SHP77 (cell line): ENCODE data around the gene ARHGAP32.
"Not testable (repeated sequence)": the region's sequence is repeated elsewhere in the genome, so short reads cannot be mapped to it uniquely, and the experiment has no call there.

Experiments used
- DNase-seq, 2 experiments: peaks; one replicate each; lab custom pipeline; 2025; lab: John Stamatoyannopoulos, UW

ARHGAP32 gene

GRCh38 chr11:128929991-128930390, 262.1 kb downstream of the ARHGAP32 start:
- no peak for DNase-seq

- no peak for DNase-seq
These were observed 262.7 kb downstream of the ARHGAP32 start for GRCh38 chr11:128929468-128929867.

GRCh38 chr11:128928400-128928799, 263.7 kb downstream of the ARHGAP32 start:
- no peak for DNase-seq

- DNase-seq, result no peak
These were observed 264.3 kb downstream of the ARHGAP32 start for GRCh38 chr11:128927683-128928336.

GRCh38 chr11:128927108-128927461, 265.0 kb downstream of the ARHGAP32 start:
- no peak for DNase-seq

- DNase-seq, result no peak
These were observed 265.6 kb downstream of the ARHGAP32 start for GRCh38 chr11:128926437-128927107.

GRCh38 chr11:128926000-128926399, 266.1 kb downstream of the ARHGAP32 start:
- DNase-seq, result no peak

GRCh38 chr11:128925250-128925600, 266.9 kb downstream of the ARHGAP32 start:
- no peak for DNase-seq

GRCh38 chr11:128924510-128925249, 267.4 kb downstream of the ARHGAP32 start:
- no peak for DNase-seq

GRCh38 chr11:128924104-128924503, 268.0 kb downstream of the ARHGAP32 start:
- no peak for DNase-seq

- DNase-seq, result no peak
These were observed 270.3 kb downstream of the ARHGAP32 start for GRCh38 chr11:128921793-128922192.

GRCh38 chr11:128920666-128921065, 271.5 kb downstream of the ARHGAP32 start:
- DNase-seq, result no peak

GRCh38 chr11:128919635-128920034, 272.5 kb downstream of the ARHGAP32 start:
- not testable (repeated sequence) for DNase-seq

- no peak for DNase-seq
These were observed 272.9 kb downstream of the ARHGAP32 start for GRCh38 chr11:128919216-128919615.

- no peak for DNase-seq
These were observed 274.9 kb downstream of the ARHGAP32 start for GRCh38 chr11:128917144-128917724.

GRCh38 chr11:128916681-128917080, 275.4 kb downstream of the ARHGAP32 start:
- DNase-seq, result no peak

GRCh38 chr11:128916037-128916572, 276.0 kb downstream of the ARHGAP32 start:
- DNase-seq, result no peak

- no peak for DNase-seq
These were observed 277.0 kb downstream of the ARHGAP32 start for GRCh38 chr11:128915149-128915521.
